Measurements from ENCODE around the gene CFAP20DC. TPM values are rescaled to one million over a fixed set of nuclear protein-coding genes. Genes with fewer than 3 reads are reported as not detected.

CFAP20DC gene
- total and polyA plus RNA-seq, 2 of the 13 experiments (the other 11 are each of a cell fraction or from before 2014, with no cell fraction given), result not detected

DNA sequence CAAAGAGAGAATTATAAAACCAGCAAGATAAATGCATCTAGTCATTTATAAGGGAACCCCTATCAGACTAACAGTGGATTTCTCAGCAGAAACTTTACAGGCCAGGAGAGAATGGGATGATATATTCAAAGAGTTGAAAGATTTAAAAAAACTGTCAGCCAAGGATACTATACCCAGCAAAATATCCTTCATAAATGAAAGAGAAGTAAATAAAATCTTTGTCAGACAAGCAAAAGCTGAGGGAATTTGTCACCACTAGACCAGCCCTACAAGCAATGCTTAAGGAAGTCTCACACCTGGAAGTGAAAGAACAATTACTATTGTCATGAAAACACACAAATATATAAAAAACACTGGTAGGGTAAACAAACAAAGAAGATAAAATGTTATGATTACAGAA is 269.9 kb downstream of the CFAP20DC start:
- Histone ChIP-seq H3K9ac (ENCODE audit: insufficient read depth, low read depth, low read length) (no peak overlapping the region), H3K27ac (ENCODE audit: extremely low read length, insufficient read depth, low read length) (no peak overlapping the region), H4K20me1 (ENCODE audit: insufficient read depth, low read length) (no peaks in the 10 kb centered on the region), H3K9me3 (ENCODE audit: low read length) (peaks cover 28% of the 10 kb centered on the region), H3K4me2 (ENCODE audit: low read depth, low read length) (no peak overlapping the region), H3K27me3 (ENCODE audit: control insufficient read depth in 1 of 2, insufficient read depth in 2 of 2, low read length in 2 of 2) (no peaks in the 10 kb centered on the region; a peak in 1 of 5 replicates), H3K4me1 (ENCODE audit: insufficient read depth, low read length) (no peaks in the 10 kb centered on the region), H3K4me3 (replicated peaks in 1 of 3; ENCODE audit: insufficient read depth in 1 of 3, low read depth in 2 of 3, low read length in 3 of 3) (no peak overlapping the region), H3K79me2 (ENCODE audit: insufficient read depth, low read length) (no peaks in the 10 kb centered on the region), H3K36me3 (replicated peaks in 1 of 2; ENCODE audit: control insufficient read depth in 1 of 2, insufficient read depth in 2 of 2, low read length in 2 of 2) (no peaks in the 10 kb centered on the region), H2AFZ (ENCODE audit: low read length) (no peak overlapping the region)
- TF ChIP-seq PTBP1 (IDR thresholded peaks at IDR 0.05; ENCODE audit: low read depth, low read length, poor library complexity, severe bottlenecking) (no peak), ZSCAN31 (CRISPR knock-in tag; IDR thresholded peaks at IDR 0.05; ENCODE audit: low read depth) (no peak), ZNF260 (CRISPR knock-in tag; IDR thresholded peaks at IDR 0.05; ENCODE audit: borderline replicate concordance, low read depth) (no peak), ZNF572 (CRISPR knock-in tag; IDR thresholded peaks at IDR 0.05) (no peak), TP53 (CRISPR knock-in tag; conservative IDR thresholded peaks at IDR 0.05) (no peak), RCOR2 (CRISPR knock-in tag; IDR thresholded peaks at IDR 0.05) (no peak), ATAD3A (CRISPR knock-in tag; IDR thresholded peaks at IDR 0.05) (no peak), ETV6 (CRISPR knock-in tag; conservative IDR thresholded peaks at IDR 0.05) (no peak), SP5 (CRISPR knock-in tag; IDR thresholded peaks at IDR 0.05; ENCODE audit: borderline replicate concordance, low read depth) (no peak)
- TF ChIP-seq, protein P1, sequence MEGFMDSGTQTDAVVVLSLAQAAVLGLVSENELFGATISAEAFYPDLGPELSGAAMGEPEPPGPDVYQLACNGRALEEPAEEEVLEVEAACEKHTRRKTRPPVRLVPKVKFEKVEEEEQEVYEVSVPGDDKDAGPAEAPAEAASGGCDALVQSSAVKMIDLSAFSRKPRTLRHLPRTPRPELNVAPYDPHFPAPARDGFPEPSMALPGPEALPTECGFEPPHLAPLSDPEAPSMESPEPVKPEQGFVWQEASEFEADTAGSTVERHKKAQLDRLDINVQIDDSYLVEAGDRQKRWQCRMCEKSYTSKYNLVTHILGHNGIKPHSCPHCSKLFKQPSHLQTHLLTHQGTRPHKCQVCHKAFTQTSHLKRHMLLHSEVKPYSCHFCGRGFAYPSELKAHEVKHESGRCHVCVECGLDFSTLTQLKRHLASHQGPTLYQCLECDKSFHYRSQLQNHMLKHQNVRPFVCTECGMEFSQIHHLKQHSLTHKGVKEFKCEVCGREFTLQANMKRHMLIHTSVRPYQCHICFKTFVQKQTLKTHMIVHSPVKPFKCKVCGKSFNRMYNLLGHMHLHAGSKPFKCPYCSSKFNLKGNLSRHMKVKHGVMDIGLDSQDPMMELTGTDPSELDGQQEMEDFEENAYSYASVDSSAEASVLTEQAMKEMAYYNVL (CRISPR knock-in tag; IDR thresholded peaks at IDR 0.05; ENCODE audit: borderline replicate concordance), result no peak
- TF ChIP-seq, protein P2, sequence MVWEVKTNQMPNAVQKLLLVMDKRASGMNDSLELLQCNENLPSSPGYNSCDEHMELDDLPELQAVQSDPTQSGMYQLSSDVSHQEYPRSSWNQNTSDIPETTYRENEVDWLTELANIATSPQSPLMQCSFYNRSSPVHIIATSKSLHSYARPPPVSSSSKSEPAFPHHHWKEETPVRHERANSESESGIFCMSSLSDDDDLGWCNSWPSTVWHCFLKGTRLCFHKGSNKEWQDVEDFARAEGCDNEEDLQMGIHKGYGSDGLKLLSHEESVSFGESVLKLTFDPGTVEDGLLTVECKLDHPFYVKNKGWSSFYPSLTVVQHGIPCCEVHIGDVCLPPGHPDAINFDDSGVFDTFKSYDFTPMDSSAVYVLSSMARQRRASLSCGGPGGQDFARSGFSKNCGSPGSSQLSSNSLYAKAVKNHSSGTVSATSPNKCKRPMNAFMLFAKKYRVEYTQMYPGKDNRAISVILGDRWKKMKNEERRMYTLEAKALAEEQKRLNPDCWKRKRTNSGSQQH (CRISPR knock-in tag; IDR thresholded peaks at IDR 0.05; ENCODE audit: low read depth), result no peak
- TF ChIP-seq, protein P3, sequence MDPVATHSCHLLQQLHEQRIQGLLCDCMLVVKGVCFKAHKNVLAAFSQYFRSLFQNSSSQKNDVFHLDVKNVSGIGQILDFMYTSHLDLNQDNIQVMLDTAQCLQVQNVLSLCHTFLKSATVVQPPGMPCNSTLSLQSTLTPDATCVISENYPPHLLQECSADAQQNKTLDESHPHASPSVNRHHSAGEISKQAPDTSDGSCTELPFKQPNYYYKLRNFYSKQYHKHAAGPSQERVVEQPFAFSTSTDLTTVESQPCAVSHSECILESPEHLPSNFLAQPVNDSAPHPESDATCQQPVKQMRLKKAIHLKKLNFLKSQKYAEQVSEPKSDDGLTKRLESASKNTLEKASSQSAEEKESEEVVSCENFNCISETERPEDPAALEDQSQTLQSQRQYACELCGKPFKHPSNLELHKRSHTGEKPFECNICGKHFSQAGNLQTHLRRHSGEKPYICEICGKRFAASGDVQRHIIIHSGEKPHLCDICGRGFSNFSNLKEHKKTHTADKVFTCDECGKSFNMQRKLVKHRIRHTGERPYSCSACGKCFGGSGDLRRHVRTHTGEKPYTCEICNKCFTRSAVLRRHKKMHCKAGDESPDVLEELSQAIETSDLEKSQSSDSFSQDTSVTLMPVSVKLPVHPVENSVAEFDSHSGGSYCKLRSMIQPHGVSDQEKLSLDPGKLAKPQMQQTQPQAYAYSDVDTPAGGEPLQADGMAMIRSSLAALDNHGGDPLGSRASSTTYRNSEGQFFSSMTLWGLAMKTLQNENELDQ (CRISPR knock-in tag; IDR thresholded peaks at IDR 0.05; ENCODE audit: borderline replicate concordance), result no peak
- TF ChIP-seq, protein P4, sequence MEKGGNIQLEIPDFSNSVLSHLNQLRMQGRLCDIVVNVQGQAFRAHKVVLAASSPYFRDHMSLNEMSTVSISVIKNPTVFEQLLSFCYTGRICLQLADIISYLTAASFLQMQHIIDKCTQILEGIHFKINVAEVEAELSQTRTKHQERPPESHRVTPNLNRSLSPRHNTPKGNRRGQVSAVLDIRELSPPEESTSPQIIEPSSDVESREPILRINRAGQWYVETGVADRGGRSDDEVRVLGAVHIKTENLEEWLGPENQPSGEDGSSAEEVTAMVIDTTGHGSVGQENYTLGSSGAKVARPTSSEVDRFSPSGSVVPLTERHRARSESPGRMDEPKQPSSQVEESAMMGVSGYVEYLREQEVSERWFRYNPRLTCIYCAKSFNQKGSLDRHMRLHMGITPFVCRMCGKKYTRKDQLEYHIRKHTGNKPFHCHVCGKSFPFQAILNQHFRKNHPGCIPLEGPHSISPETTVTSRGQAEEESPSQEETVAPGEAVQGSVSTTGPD (CRISPR knock-in tag; IDR thresholded peaks at IDR 0.05), result no peak
- TF ChIP-seq, protein P5, sequence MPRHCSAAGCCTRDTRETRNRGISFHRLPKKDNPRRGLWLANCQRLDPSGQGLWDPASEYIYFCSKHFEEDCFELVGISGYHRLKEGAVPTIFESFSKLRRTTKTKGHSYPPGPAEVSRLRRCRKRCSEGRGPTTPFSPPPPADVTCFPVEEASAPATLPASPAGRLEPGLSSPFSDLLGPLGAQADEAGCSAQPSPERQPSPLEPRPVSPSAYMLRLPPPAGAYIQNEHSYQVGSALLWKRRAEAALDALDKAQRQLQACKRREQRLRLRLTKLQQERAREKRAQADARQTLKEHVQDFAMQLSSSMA (CRISPR knock-in tag; IDR thresholded peaks at IDR 0.05), result no peak
- TF ChIP-seq, protein P6, sequence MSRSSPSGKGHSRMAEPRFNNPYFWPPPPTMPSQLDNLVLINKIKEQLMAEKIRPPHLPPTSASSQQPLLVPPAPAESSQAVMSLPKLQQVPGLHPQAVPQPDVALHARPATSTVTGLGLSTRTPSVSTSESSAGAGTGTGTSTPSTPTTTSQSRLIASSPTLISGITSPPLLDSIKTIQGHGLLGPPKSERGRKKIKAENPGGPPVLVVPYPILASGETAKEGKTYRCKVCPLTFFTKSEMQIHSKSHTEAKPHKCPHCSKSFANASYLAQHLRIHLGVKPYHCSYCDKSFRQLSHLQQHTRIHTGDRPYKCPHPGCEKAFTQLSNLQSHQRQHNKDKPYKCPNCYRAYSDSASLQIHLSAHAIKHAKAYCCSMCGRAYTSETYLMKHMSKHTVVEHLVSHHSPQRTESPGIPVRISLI (CRISPR knock-in tag; IDR thresholded peaks at IDR 0.05; ENCODE audit: borderline replicate concordance), result no peak
- FAIRE-seq, result no peak
- no peak for ATAC-seq
- no peak for DNase-seq (ENCODE audit: low spot score)
- in situ Hi-C loops (cut with HindIII; ENCODE audit: extremely low pct_ligation_motif_present, low pct_unique_long_range_greater_than_20kb) (no loop called here), intact Hi-C loops (cut with micrococcal nuclease; ENCODE audit: unreplicated experiment) (no loop called here)
- CTCF ChIA-PET (ENCODE audit: low intra/inter-chr PET ratio, low total read pairs), result no interaction called here
- no TSS peak for BruUV-seq (replicated peaks)
- POLR2A ChIA-PET, result no interaction called here

Data from HepG2 (cell line).